Measurements from ENCODE around the gene RPGRIP1L. TPM values are rescaled to one million over a fixed set of nuclear protein-coding genes. Genes with fewer than 3 reads are reported as not detected.

RPGRIP1L gene
- total RNA-seq, 1 experiment from 2014 or later = 9.8 TPM

DNA sequence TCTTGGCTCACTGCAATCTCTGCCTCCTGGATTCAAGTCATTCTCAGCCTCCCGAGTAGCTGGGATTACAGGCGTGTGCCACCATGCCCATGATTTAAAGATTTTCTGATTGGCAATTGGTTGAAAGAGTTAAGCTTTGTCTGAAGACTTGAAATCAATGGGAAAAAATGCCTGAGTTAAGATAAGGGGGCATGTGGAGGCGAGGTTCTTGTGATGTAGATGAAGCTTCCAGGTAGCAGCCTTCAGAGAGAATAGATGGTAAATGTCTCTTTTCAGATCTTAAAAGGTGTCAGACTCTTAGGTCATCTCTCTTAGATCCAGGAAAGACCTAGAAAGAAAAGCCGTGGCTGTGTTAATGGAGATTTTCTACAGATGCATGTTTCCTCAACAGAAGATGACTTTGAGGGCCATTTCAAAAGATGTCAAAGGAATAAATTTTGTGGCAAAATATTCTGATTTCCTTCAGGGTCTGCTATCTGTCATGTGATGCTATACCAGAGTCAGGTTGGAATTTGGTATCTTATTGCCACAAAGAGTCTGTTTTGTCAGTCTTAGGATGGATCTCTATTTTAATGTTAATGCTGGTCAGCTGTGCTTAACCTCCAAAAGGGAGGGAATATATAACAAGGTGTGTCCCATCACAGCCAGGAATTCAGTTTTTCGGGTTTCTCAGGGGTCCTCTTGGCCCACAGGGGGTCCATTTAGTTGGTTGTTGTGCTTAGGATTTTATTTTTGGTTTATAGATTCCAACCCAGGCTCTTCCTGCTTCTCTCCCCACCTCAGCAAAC is 142.4 kb downstream of the RPGRIP1L start:
- no peaks in the 10 kb centered on the region; the same call in 1 of the 2 replicates for H3K27me3 Mint-ChIP-seq (ENCODE audit: low read depth)
- H3K9me3 Mint-ChIP-seq = peaks cover 17% of the 10 kb centered on the region
- peaks cover 9% of the 10 kb centered on the region; the same call in 1 of the 2 replicates for H3K36me3 Mint-ChIP-seq
- peaks cover 58% of the 10 kb centered on the region for H3K4me1 Mint-ChIP-seq
- ATAC-seq (peak; percentile 83), DNase-seq (ENCODE audit: low spot score) (no peak)
- POLR2A ChIA-PET = no interaction called here
- no peak overlapping the region for H3K4me3 Mint-ChIP-seq
- H3K27ac Mint-ChIP-seq = peak overlapping the region; percentile 90
- CTCF ChIA-PET = interaction anchor here (0.6 to 1.2 kb wide), 3 partner anchors 11 to 131 kb away, joined by 3 to 6 read pairs (median 3); no protein-coding TSS in a partner anchor
- TF ChIP-seq ZNF423 (CRISPR knock-in tag; IDR thresholded peaks at IDR 0.05) (peak; percentile 17; the same call in 1 of the 2 replicates), NFE2L1 (CRISPR knock-in tag; IDR thresholded peaks at IDR 0.05) (0 out of 2 replicates have a peak, but pooled peaks have one; percentile 21)
- TF ChIP-seq, protein P1, sequence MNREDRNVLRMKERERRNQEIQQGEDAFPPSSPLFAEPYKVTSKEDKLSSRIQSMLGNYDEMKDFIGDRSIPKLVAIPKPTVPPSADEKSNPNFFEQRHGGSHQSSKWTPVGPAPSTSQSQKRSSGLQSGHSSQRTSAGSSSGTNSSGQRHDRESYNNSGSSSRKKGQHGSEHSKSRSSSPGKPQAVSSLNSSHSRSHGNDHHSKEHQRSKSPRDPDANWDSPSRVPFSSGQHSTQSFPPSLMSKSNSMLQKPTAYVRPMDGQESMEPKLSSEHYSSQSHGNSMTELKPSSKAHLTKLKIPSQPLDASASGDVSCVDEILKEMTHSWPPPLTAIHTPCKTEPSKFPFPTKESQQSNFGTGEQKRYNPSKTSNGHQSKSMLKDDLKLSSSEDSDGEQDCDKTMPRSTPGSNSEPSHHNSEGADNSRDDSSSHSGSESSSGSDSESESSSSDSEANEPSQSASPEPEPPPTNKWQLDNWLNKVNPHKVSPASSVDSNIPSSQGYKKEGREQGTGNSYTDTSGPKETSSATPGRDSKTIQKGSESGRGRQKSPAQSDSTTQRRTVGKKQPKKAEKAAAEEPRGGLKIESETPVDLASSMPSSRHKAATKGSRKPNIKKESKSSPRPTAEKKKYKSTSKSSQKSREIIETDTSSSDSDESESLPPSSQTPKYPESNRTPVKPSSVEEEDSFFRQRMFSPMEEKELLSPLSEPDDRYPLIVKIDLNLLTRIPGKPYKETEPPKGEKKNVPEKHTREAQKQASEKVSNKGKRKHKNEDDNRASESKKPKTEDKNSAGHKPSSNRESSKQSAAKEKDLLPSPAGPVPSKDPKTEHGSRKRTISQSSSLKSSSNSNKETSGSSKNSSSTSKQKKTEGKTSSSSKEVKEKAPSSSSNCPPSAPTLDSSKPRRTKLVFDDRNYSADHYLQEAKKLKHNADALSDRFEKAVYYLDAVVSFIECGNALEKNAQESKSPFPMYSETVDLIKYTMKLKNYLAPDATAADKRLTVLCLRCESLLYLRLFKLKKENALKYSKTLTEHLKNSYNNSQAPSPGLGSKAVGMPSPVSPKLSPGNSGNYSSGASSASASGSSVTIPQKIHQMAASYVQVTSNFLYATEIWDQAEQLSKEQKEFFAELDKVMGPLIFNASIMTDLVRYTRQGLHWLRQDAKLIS (CRISPR knock-in tag; IDR thresholded peaks at IDR 0.05; ENCODE audit: borderline replicate concordance) = no peak
- TF ChIP-seq, protein P2, sequence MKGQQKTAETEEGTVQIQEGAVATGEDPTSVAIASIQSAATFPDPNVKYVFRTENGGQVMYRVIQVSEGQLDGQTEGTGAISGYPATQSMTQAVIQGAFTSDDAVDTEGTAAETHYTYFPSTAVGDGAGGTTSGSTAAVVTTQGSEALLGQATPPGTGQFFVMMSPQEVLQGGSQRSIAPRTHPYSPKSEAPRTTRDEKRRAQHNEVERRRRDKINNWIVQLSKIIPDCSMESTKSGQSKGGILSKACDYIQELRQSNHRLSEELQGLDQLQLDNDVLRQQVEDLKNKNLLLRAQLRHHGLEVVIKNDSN (CRISPR knock-in tag; IDR thresholded peaks at IDR 0.05) = peak; percentile 10; the same call in 1 of the 2 replicates
- TF ChIP-seq, protein P3, sequence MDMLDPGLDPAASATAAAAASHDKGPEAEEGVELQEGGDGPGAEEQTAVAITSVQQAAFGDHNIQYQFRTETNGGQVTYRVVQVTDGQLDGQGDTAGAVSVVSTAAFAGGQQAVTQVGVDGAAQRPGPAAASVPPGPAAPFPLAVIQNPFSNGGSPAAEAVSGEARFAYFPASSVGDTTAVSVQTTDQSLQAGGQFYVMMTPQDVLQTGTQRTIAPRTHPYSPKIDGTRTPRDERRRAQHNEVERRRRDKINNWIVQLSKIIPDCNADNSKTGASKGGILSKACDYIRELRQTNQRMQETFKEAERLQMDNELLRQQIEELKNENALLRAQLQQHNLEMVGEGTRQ (CRISPR knock-in tag; IDR thresholded peaks at IDR 0.05) = peak; percentile 31; the same call in 1 of the 2 replicates

DNA sequence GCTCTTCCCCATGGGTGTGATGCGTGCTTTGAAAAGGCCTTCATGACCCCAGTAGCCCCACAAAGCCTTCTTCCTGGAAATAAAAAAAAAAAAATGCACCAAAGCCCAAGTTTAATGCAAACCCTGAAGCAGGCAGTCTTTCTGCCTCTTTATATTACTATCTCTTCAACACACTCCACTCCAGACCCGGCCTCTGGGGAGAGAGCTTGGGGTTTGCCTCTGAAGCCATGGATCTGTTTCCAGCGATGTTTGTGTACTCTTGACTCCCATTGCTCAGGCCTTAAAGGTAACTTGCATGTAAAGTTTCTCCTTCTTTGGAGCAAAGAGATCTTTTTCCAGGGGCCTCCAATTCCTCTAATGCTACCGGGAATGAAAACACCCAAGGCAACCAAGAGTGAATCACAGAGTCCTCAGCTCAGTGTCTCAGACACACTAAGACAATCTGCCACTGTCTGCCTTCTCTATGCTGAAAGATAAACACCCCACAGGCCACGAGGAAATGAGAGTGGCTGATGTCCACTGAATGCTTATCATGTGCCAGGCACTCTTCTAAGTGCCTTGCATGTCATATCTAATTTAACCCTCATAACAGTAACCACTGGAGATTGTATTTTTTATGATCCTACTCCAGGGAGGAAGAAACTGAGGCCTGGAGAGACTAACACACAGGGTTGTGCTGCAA is 144.2 kb downstream of the RPGRIP1L start:
- peak overlapping the region; percentile 37; the same call in 1 of the 2 replicates for H3K27ac Mint-ChIP-seq
- DNase-seq (ENCODE audit: low spot score) (no peak), ATAC-seq (no peak)
- H3K27me3 Mint-ChIP-seq (ENCODE audit: low read depth) = no peaks in the 10 kb centered on the region; the same call in 1 of the 2 replicates
- no peak overlapping the region for H3K4me3 Mint-ChIP-seq
- H3K36me3 Mint-ChIP-seq = peaks cover 9% of the 10 kb centered on the region; the same call in 1 of the 2 replicates
- H3K4me1 Mint-ChIP-seq = peaks cover 54% of the 10 kb centered on the region
- ChIA-PET CTCF (interaction anchor here (2.7 kb wide), 1 partner anchor 10 kb away, joined by 13 read pairs; no protein-coding TSS in a partner anchor), POLR2A (no interaction called here)
- peaks cover 17% of the 10 kb centered on the region for H3K9me3 Mint-ChIP-seq
- TF ChIP-seq NR2C2 (CRISPR knock-in tag; IDR thresholded peaks at IDR 0.05) (no peak), JUN (CRISPR knock-in tag; IDR thresholded peaks at IDR 0.05) (no peak), ZNF121 (CRISPR knock-in tag; IDR thresholded peaks at IDR 0.05) (no peak), NR1H2 (CRISPR knock-in tag; IDR thresholded peaks at IDR 0.05) (no peak), NR3C1 (CRISPR knock-in tag; conservative IDR thresholded peaks at IDR 0.05; ENCODE audit: low read depth) (no peak), CREM (CRISPR knock-in tag; IDR thresholded peaks at IDR 0.05) (no peak), ZBTB21 (CRISPR knock-in tag; IDR thresholded peaks at IDR 0.05; ENCODE audit: borderline replicate concordance) (no peak), RELA (CRISPR knock-in tag; IDR thresholded peaks at IDR 0.05; ENCODE audit: borderline replicate concordance) (no peak)
- TF ChIP-seq, protein P4, sequence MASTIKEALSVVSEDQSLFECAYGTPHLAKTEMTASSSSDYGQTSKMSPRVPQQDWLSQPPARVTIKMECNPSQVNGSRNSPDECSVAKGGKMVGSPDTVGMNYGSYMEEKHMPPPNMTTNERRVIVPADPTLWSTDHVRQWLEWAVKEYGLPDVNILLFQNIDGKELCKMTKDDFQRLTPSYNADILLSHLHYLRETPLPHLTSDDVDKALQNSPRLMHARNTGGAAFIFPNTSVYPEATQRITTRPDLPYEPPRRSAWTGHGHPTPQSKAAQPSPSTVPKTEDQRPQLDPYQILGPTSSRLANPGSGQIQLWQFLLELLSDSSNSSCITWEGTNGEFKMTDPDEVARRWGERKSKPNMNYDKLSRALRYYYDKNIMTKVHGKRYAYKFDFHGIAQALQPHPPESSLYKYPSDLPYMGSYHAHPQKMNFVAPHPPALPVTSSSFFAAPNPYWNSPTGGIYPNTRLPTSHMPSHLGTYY (CRISPR knock-in tag; IDR thresholded peaks at IDR 0.05) = no peak
- TF ChIP-seq, protein P5, sequence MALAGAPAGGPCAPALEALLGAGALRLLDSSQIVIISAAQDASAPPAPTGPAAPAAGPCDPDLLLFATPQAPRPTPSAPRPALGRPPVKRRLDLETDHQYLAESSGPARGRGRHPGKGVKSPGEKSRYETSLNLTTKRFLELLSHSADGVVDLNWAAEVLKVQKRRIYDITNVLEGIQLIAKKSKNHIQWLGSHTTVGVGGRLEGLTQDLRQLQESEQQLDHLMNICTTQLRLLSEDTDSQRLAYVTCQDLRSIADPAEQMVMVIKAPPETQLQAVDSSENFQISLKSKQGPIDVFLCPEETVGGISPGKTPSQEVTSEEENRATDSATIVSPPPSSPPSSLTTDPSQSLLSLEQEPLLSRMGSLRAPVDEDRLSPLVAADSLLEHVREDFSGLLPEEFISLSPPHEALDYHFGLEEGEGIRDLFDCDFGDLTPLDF (CRISPR knock-in tag; IDR thresholded peaks at IDR 0.05) = no peak
- TF ChIP-seq, protein P6, sequence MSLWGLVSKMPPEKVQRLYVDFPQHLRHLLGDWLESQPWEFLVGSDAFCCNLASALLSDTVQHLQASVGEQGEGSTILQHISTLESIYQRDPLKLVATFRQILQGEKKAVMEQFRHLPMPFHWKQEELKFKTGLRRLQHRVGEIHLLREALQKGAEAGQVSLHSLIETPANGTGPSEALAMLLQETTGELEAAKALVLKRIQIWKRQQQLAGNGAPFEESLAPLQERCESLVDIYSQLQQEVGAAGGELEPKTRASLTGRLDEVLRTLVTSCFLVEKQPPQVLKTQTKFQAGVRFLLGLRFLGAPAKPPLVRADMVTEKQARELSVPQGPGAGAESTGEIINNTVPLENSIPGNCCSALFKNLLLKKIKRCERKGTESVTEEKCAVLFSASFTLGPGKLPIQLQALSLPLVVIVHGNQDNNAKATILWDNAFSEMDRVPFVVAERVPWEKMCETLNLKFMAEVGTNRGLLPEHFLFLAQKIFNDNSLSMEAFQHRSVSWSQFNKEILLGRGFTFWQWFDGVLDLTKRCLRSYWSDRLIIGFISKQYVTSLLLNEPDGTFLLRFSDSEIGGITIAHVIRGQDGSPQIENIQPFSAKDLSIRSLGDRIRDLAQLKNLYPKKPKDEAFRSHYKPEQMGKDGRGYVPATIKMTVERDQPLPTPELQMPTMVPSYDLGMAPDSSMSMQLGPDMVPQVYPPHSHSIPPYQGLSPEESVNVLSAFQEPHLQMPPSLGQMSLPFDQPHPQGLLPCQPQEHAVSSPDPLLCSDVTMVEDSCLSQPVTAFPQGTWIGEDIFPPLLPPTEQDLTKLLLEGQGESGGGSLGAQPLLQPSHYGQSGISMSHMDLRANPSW (CRISPR knock-in tag; conservative IDR thresholded peaks at IDR 0.05; ENCODE audit: low read depth) = no peak
- TF ChIP-seq, protein P7, sequence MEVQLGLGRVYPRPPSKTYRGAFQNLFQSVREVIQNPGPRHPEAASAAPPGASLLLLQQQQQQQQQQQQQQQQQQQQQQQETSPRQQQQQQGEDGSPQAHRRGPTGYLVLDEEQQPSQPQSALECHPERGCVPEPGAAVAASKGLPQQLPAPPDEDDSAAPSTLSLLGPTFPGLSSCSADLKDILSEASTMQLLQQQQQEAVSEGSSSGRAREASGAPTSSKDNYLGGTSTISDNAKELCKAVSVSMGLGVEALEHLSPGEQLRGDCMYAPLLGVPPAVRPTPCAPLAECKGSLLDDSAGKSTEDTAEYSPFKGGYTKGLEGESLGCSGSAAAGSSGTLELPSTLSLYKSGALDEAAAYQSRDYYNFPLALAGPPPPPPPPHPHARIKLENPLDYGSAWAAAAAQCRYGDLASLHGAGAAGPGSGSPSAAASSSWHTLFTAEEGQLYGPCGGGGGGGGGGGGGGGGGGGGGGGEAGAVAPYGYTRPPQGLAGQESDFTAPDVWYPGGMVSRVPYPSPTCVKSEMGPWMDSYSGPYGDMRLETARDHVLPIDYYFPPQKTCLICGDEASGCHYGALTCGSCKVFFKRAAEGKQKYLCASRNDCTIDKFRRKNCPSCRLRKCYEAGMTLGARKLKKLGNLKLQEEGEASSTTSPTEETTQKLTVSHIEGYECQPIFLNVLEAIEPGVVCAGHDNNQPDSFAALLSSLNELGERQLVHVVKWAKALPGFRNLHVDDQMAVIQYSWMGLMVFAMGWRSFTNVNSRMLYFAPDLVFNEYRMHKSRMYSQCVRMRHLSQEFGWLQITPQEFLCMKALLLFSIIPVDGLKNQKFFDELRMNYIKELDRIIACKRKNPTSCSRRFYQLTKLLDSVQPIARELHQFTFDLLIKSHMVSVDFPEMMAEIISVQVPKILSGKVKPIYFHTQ (CRISPR knock-in tag; IDR thresholded peaks at IDR 0.05) = no peak

Data from WTC11 (cell line).